K562 (cell line): ENCODE data around the gene GGTLC1. TPM values are rescaled to one million over a fixed set of nuclear protein-coding genes. Genes with fewer than 3 reads are reported as not detected.

Source experiments
- ATAC-seq: fragments of 200-7000 bp; cut with Tn5 transposase; 3 replicates; pipeline ENCODE4 v1.9.1; 2020; ENCODE audit warnings: moderate library complexity
- BruUV-seq: library from RNA; stranded (reverse); fragments of 400-500 nt; replicated peaks from 2 replicates; lab custom pipeline; 2021; lab: Mats Ljungman, UMichigan
- CTCF ChIA-PET: fragments of 300-600 bp; formaldehyde crosslinking; extraction: SDS; loops from one replicate; lab custom pipeline; 2021; ENCODE audit warnings: low intra/inter-chr PET ratio; lab: Yijun Ruan, JAX
- POLR2A ChIA-PET: fragments of 300-600, 350-650 bp; sonication (Branson Sonifier 250); formaldehyde crosslinking; extraction: SDS; loops from one replicate; lab custom pipeline; 2021; ENCODE audit warnings: antibody characterized with exemption, inconsistent platforms; lab: Yijun Ruan, JAX
- DNase-seq, 4 experiments: peaks; one replicate each; pipeline versions ENCODE4 v3.0.0 to v3.0.0-alpha.2; 2011 to 2018; ENCODE audit warnings: low spot score in 3 of 4, mixed read lengths in 3 of 4; ENCODE audit errors: extremely low read depth in 1 of 4
- FAIRE-seq: peaks from 2 replicates; lab custom pipeline; 2011; peaks lifted over from hg19 to GRCh38; lab: Jason Lieb, UNC
- H2AFZ ChIP-seq: 2 replicates; pipeline ENCODE4 v1.6.0; 2011; ENCODE audit warnings: low read depth, low read length, control low read depth, inconsistent platforms
- H3K27ac ChIP-seq: fragments of 200-600 bp; 3 replicates; pipeline ENCODE4 v1.8.0; 2011; ENCODE audit warnings: low read depth, mild to moderate bottlenecking, control low read depth, inconsistent platforms, low read length, moderate library complexity, mixed read lengths; ENCODE audit errors: extremely low read depth
- H3K27me3 ChIP-seq, 2 experiments: fragments of 300-600 bp in 1 of 2; 2 replicates in 1 of 2; 3 replicates in 1 of 2; pipeline versions ENCODE4 v1.6.0 to v1.8.0; 2011; ENCODE audit warnings: inconsistent platforms in 2 of 2, low read length in 2 of 2, mild to moderate bottlenecking in 1 of 2, mixed read lengths in 1 of 2, moderate library complexity in 1 of 2; ENCODE audit not compliant: control insufficient read depth in 2 of 2, insufficient read depth in 2 of 2
- H3K36me3 ChIP-seq: fragments of 300-600 bp; 3 replicates; pipeline ENCODE4 v1.8.0; 2011; ENCODE audit warnings: mild to moderate bottlenecking, low read length, inconsistent platforms; ENCODE audit not compliant: control insufficient read depth, insufficient read depth
- H3K4me1 ChIP-seq, 2 experiments: fragments of 200-600 bp in 1 of 2; replicated peaks in 1 of 2; 2 replicates in 1 of 2; 3 replicates in 1 of 2; pipeline versions ENCODE4 v1.5.1 to v1.8.0; 2011; ENCODE audit warnings: inconsistent platforms in 2 of 2, low read length in 2 of 2, mild to moderate bottlenecking in 1 of 2, mixed read lengths in 1 of 2, moderate library complexity in 1 of 2; ENCODE audit not compliant: control insufficient read depth in 2 of 2, insufficient read depth in 2 of 2
- H3K4me2 ChIP-seq: 2 replicates; pipeline ENCODE4 v1.6.1; 2011; ENCODE audit warnings: low read length, control low read depth, inconsistent platforms, mixed read lengths; ENCODE audit not compliant: insufficient read depth
- H3K4me3 ChIP-seq: fragments of 200-600 bp; sonication (generic), shearing (Covaris generic); 2 replicates; pipeline ENCODE4 v1.5.1; 2016; ENCODE audit warnings: control low read depth, inconsistent platforms
- H3K79me2 ChIP-seq: fragments of 200-600 bp; 3 replicates; pipeline ENCODE4 v1.8.0; 2011; ENCODE audit warnings: low read length, inconsistent platforms; ENCODE audit not compliant: control insufficient read depth, insufficient read depth
- H3K9ac ChIP-seq, 2 experiments: 2 replicates each; pipeline versions ENCODE4 v1.6.0 to v1.6.1; 2011; ENCODE audit warnings: low read depth in 2 of 2, low read length in 2 of 2, control low read depth in 1 of 2, inconsistent platforms in 1 of 2, mild to moderate bottlenecking in 1 of 2, mixed read lengths in 1 of 2; ENCODE audit not compliant: insufficient read depth in 1 of 2
- H3K9me1 ChIP-seq: one replicate; pipeline ENCODE4 v1.6.0; 2011; ENCODE audit warnings: inconsistent platforms, mild to moderate bottlenecking, low read length, moderate library complexity; ENCODE audit not compliant: control insufficient read depth, insufficient read depth
- H3K9me3 ChIP-seq: replicated peaks from 2 replicates; pipeline ENCODE4 v1.5.1; 2011; ENCODE audit warnings: low read depth, low read length, inconsistent platforms; ENCODE audit not compliant: control insufficient read depth, insufficient read depth
- H4K20me1 ChIP-seq: replicated peaks from 2 replicates; pipeline ENCODE4 v1.6.1; 2011; ENCODE audit warnings: low read length, inconsistent platforms, mixed read lengths; ENCODE audit not compliant: control insufficient read depth, insufficient read depth
- ATF2 ChIP-seq: sonication (generic); formaldehyde crosslinking; IDR thresholded peaks from 2 replicates; pipeline ENCODE4 v1.8.1; 2022; ENCODE audit warnings: missing genetic modification reagents
- E2F3 ChIP-seq: fragments of 250-450 bp; sonication (Bioruptor Pico); IDR thresholded peaks from 2 replicates; pipeline ENCODE4 v1.4.0; 2020; ENCODE audit warnings: mild to moderate bottlenecking
- EWSR1 ChIP-seq: fragments of 450-650 bp; IDR thresholded peaks from 2 replicates; pipeline ENCODE4 v1.6.1; 2018; ENCODE audit warnings: borderline replicate concordance, mild to moderate bottlenecking, low read depth, moderate library complexity; ENCODE audit not compliant: partially characterized antibody
- GABPA ChIP-seq: fragments of 200-800 bp; sonication (Bioruptor generic); conservative IDR thresholded peaks from 2 replicates; pipeline ENCODE4 v1.6.1; 2016; ENCODE audit warnings: low read depth, missing genetic modification characterization, missing compliant biosample characterization
- KDM4B ChIP-seq, 2 experiments: fragments of 450-650 bp in 1 of 2; sonication (generic) in 1 of 2; IDR thresholded peaks; 2 replicates each; pipeline ENCODE4 v1.6.1; 2016 to 2017; ENCODE audit warnings: borderline replicate concordance in 2 of 2, antibody characterized with exemption in 1 of 2, low read depth in 1 of 2, mild to moderate bottlenecking in 1 of 2
- L3MBTL2 ChIP-seq: fragments of 450-650 bp; IDR thresholded peaks from 2 replicates; pipeline ENCODE4 v1.6.1; 2016; ENCODE audit warnings: mild to moderate bottlenecking, moderate library complexity
- MTA3 ChIP-seq: fragments of 450-650 bp; formaldehyde crosslinking; IDR thresholded peaks from 2 replicates; pipeline ENCODE4 v1.6.1; 2017; ENCODE audit warnings: mild to moderate bottlenecking, borderline replicate concordance
- POLR2AphosphoS2 ChIP-seq: IDR thresholded peaks from 2 replicates; pipeline ENCODE4 v1.6.1; 2012; ENCODE audit warnings: low read length, improper control_type of control experiment
- SMC3 ChIP-seq: conservative IDR thresholded peaks from 2 replicates; pipeline ENCODE4 v1.6.1; 2011; ENCODE audit warnings: low read depth, low read length, improper control_type of control experiment; ENCODE audit not compliant: insufficient read depth
- ZFP36 ChIP-seq: fragments of 150-350 bp; IDR thresholded peaks from 2 replicates; pipeline ENCODE4 v1.6.1; 2018; ENCODE audit warnings: low read length, low read depth; ENCODE audit not compliant: partially characterized antibody
- ZNF124 ChIP-seq: sonication (generic); formaldehyde crosslinking; IDR thresholded peaks from 2 replicates; pipeline ENCODE4 v1.8.1; 2022; ENCODE audit warnings: missing genetic modification reagents
- WGBS: fragments of 100-300 bp; shearing (Covaris generic); methylation state at CpG from one replicate; pipeline ENCODE4 v1.1.6; 2016; ENCODE audit warnings: low coverage, mixed read lengths; ENCODE audit not compliant: insufficient coverage; ENCODE audit errors: missing lambda C conversion rate; 5-methylcytosine and 5-hydroxymethylcytosine counted together
- in situ Hi-C: fragments of 300-500 bp; cut with MboI; formaldehyde crosslinking; loops from 4 replicates; pipeline ENCODE4 v1.15.0; 2018; ENCODE audit warnings: inconsistent platforms, mixed read lengths
- intact Hi-C: fragments of 100-400 bp; cut with micrococcal nuclease; formaldehyde crosslinking; loops from 2 replicates; pipeline ENCODE4 v1.14.2; 2022
- polyA plus RNA-seq, 8 experiments: library from polyadenylated mRNA; depleted of rRNA in 4 of 8; stranded (reverse) in 5 of 8; unstranded in 3 of 8; fragments of >200 nt; fragmentation: Nextera tagmentation in 2 of 8; fragmentation: Illumina TruSeq in 1 of 8; extraction: Ambion mirVana in 2 of 8; extraction: Trizol in 1 of 8; gene quantifications; 2 replicates each; pipeline versions ENCODE4 v1.2.1 to v1.2.3, GENCODE V29; 2011 to 2014; ENCODE audit warnings: inconsistent platforms in 1 of 8, missing spikeins in 1 of 8
- total RNA-seq, 7 experiments: library from RNA; depleted of rRNA in 6 of 7; stranded (reverse); fragments of >200 nt in 6 of 7; fragmentation: Illumina TruSeq in 2 of 7; extraction: Trizol in 2 of 7; gene quantifications; 2 replicates each; pipeline versions ENCODE4 v1.2.1 to v1.2.3, GENCODE V29; 2011 to 2021; ENCODE audit warnings: low replicate concordance in 1 of 7
- TF ChIP-seq, protein P1 (sequence below): sonication (generic); formaldehyde crosslinking; IDR thresholded peaks from 2 replicates; pipeline ENCODE4 v1.8.1; 2023; ENCODE audit warnings: mild to moderate bottlenecking, missing genetic modification reagents
- TF ChIP-seq, protein P2 (sequence below): fragments of 250-450 bp; sonication (Bioruptor Pico); IDR thresholded peaks from 2 replicates; pipeline ENCODE4 v1.8.0; 2021; ENCODE audit warnings: borderline replicate concordance, mild to moderate bottlenecking, moderate library complexity; ENCODE audit not compliant: poor library complexity, severe bottlenecking
- TF ChIP-seq, protein P3 (sequence below): fragments of 250-450 bp; sonication (Bioruptor Pico); IDR thresholded peaks from 2 replicates; pipeline ENCODE4 v1.5.1; 2021; ENCODE audit warnings: mild to moderate bottlenecking
- TF ChIP-seq, protein P4 (sequence below): fragments of 250-450 bp; sonication (Bioruptor Pico); IDR thresholded peaks from 2 replicates; pipeline ENCODE4 v1.8.0; 2022; ENCODE audit warnings: inconsistent platforms

GGTLC1 gene
- total and polyA plus RNA-seq, 9 of the 15 experiments (the other 6 are each of a cell fraction or from before 2014, with no cell fraction given), result not detected

- no peaks in the 10 kb centered on the region for H3K9me1 ChIP-seq
- no peak overlapping the region for H3K27ac ChIP-seq
- ChIA-PET POLR2A (no interaction called here), CTCF (no interaction called here)
- intact Hi-C loops (loop anchor here (5.0 kb wide), 1 partner anchor 979 kb away; no protein-coding TSS in a partner anchor), in situ Hi-C loops (no loop called here)
- no peak overlapping the region for H3K4me2 ChIP-seq
- no peak for DNase-seq
- no peaks in the 10 kb centered on the region for H3K4me1 ChIP-seq
- no peaks in the 10 kb centered on the region for H4K20me1 ChIP-seq
- no peaks in the 10 kb centered on the region for H3K27me3 ChIP-seq
- FAIRE-seq, result no peak
- no TSS peak for BruUV-seq
- 0% methylated on average over 2 of the region's 2 CpGs for WGBS
- H3K36me3 ChIP-seq, result no peaks in the 10 kb centered on the region
- no peak overlapping the region for H3K4me3 ChIP-seq
- no peak overlapping the region for H3K9ac ChIP-seq
- H2AFZ ChIP-seq, result no peak overlapping the region
- H3K9me3 ChIP-seq, result no peaks in the 10 kb centered on the region
- H3K79me2 ChIP-seq, result no peaks in the 10 kb centered on the region
- ATAC-seq, result no peak
- TF ChIP-seq MTA3 (no peak), EWSR1 (no peak), L3MBTL2 (no peak), GABPA (no peak), E2F3 (CRISPR knock-in tag) (no peak), ZNF124 (CRISPR knock-in tag) (no peak), ZFP36 (no peak), SMC3 (no peak), KDM4B (IDR thresholded peaks at IDR 0.05; ENCODE audit: borderline replicate concordance in 2 of 2, low read depth in 1 of 2) (no peak), ATF2 (no peak), POLR2AphosphoS2 (no peak)
- TF ChIP-seq, protein P1, sequence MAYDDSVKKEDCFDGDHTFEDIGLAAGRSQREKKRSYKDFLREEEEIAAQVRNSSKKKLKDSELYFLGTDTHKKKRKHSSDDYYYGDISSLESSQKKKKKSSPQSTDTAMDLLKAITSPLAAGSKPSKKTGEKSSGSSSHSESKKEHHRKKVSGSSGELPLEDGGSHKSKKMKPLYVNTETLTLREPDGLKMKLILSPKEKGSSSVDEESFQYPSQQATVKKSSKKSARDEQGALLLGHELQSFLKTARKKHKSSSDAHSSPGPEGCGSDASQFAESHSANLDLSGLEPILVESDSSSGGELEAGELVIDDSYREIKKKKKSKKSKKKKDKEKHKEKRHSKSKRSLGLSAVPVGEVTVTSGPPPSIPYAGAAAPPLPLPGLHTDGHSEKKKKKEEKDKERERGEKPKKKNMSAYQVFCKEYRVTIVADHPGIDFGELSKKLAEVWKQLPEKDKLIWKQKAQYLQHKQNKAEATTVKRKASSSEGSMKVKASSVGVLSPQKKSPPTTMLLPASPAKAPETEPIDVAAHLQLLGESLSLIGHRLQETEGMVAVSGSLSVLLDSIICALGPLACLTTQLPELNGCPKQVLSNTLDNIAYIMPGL, result no peak
- TF ChIP-seq, protein P2, sequence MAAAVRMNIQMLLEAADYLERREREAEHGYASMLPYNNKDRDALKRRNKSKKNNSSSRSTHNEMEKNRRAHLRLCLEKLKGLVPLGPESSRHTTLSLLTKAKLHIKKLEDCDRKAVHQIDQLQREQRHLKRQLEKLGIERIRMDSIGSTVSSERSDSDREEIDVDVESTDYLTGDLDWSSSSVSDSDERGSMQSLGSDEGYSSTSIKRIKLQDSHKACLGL, result no peak
- TF ChIP-seq, protein P3, sequence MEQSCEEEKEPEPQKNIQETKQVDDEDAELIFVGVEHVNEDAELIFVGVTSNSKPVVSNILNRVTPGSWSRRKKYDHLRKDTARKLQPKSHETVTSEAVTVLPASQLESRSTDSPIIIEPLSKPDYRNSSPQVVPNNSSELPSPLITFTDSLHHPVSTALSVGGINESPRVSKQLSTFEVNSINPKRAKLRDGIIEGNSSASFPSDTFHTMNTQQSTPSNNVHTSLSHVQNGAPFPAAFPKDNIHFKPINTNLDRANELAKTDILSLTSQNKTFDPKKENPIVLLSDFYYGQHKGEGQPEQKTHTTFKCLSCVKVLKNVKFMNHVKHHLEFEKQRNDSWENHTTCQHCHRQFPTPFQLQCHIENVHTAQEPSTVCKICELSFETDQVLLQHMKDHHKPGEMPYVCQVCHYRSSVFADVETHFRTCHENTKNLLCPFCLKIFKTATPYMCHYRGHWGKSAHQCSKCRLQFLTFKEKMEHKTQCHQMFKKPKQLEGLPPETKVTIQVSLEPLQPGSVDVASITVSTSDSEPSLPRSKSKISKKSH, result no peak
- TF ChIP-seq, protein P4, sequence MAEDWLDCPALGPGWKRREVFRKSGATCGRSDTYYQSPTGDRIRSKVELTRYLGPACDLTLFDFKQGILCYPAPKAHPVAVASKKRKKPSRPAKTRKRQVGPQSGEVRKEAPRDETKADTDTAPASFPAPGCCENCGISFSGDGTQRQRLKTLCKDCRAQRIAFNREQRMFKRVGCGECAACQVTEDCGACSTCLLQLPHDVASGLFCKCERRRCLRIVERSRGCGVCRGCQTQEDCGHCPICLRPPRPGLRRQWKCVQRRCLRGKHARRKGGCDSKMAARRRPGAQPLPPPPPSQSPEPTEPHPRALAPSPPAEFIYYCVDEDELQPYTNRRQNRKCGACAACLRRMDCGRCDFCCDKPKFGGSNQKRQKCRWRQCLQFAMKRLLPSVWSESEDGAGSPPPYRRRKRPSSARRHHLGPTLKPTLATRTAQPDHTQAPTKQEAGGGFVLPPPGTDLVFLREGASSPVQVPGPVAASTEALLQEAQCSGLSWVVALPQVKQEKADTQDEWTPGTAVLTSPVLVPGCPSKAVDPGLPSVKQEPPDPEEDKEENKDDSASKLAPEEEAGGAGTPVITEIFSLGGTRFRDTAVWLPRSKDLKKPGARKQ (CRISPR knock-in tag), result no peak
Measured at GRCh38 chr20:23938118-23938438, 50.5 kb downstream of the GGTLC1 start.
